ENCODE results near the gene SGO2. TPM values are rescaled to one million over a fixed set of nuclear protein-coding genes. Genes with fewer than 3 reads are reported as not detected.

SGO2 gene
- total RNA-seq, 4 donors from 2014 or later = 0.71 to 2.5 (median 1.9) TPM

- TF ChIP-seq EP300 (IDR thresholded peaks at IDR 0.05) = no peak
- no peak for TF ChIP-seq POLR2A (IDR thresholded peaks at IDR 0.05; ENCODE audit: low read depth)
- TF ChIP-seq POLR2AphosphoS5 (IDR thresholded peaks at IDR 0.05) = no peak
- TF ChIP-seq, protein P1, sequence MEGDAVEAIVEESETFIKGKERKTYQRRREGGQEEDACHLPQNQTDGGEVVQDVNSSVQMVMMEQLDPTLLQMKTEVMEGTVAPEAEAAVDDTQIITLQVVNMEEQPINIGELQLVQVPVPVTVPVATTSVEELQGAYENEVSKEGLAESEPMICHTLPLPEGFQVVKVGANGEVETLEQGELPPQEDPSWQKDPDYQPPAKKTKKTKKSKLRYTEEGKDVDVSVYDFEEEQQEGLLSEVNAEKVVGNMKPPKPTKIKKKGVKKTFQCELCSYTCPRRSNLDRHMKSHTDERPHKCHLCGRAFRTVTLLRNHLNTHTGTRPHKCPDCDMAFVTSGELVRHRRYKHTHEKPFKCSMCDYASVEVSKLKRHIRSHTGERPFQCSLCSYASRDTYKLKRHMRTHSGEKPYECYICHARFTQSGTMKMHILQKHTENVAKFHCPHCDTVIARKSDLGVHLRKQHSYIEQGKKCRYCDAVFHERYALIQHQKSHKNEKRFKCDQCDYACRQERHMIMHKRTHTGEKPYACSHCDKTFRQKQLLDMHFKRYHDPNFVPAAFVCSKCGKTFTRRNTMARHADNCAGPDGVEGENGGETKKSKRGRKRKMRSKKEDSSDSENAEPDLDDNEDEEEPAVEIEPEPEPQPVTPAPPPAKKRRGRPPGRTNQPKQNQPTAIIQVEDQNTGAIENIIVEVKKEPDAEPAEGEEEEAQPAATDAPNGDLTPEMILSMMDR (IDR thresholded peaks at IDR 0.05) = no peak
- Histone ChIP-seq H3K4me1 (peaks cover 0 to 16% (median 0%) of the 10 kb centered on the region in 4 donors), H3K27me3 (no peaks in the 10 kb centered on the region), H3K36me3 (peaks cover 0 to 23% (median 12%) of the 10 kb centered on the region in 4 donors), H3K27ac (replicated peaks in 1 of 4) (no peak overlapping the region), H3K4me3 (no peak overlapping the region), H3K9me3 (no peaks in the 10 kb centered on the region)
- no peak for DNase-seq (ENCODE audit: extremely low spot score)
- intact Hi-C loops (cut with DNase I) = loop anchor here (2.0 kb wide), 1 partner anchor 501 kb away; no protein-coding TSS in a partner anchor
These were observed 43.8 kb upstream of the SGO2 start for GRCh38 chr2:200482194-200482593.

- no peaks in the 10 kb centered on the region for H3K9me3 ChIP-seq
- no peak for TF ChIP-seq EP300 (IDR thresholded peaks at IDR 0.05)
- no peak for TF ChIP-seq POLR2A (IDR thresholded peaks at IDR 0.05; ENCODE audit: low read depth)
- TF ChIP-seq, protein P1 (IDR thresholded peaks at IDR 0.05) = peak in 1 of 3 experiments; percentile 8
- no peak for TF ChIP-seq POLR2AphosphoS5 (IDR thresholded peaks at IDR 0.05)
- H3K4me3 ChIP-seq = no peak overlapping the region
- DNase-seq (ENCODE audit: extremely low spot score) = no peak
- peaks cover 0 to 15% (median 0%) of the 10 kb centered on the region in 4 donors for H3K4me1 ChIP-seq
- H3K27ac ChIP-seq (replicated peaks in 1 of 4) = no peak overlapping the region
- intact Hi-C loops (cut with DNase I) = loop anchor here (2.0 kb wide), 1 partner anchor 503 kb away; no protein-coding TSS in a partner anchor
- peaks cover 0 to 9% (median 5%) of the 10 kb centered on the region in 4 donors for H3K36me3 ChIP-seq
- 60% methylated on average over 4 of the region's 4 CpGs for WGBS
- no peaks in the 10 kb centered on the region for H3K27me3 ChIP-seq
These were observed 42.2 kb upstream of the SGO2 start for GRCh38 chr2:200483729-200484198.

DNA sequence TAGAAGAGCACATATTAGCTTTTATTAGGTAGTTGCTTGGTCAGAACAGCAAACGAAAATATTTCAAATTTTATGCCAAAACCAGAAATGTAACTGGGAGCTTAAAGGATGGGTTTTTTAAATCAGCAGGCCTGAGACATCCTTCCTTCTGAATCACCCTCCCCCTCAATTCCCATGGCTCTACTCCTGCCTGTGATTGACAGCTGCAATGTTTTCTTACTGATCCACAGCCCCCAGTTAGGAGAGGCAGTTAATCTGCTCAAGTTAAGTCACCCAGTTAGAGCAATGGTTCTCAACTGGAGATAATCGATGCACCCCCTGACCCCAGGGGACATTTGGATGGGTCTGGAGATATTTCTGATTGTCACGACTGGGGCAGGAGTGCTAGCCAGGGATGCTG is 41.1 kb upstream of the SGO2 start:
- intact Hi-C loops (cut with DNase I) = no loop called here
- TF ChIP-seq POLR2AphosphoS5 (IDR thresholded peaks at IDR 0.05) = no peak
- TF ChIP-seq EP300 (IDR thresholded peaks at IDR 0.05) = no peak
- no peak for TF ChIP-seq POLR2A (IDR thresholded peaks at IDR 0.05; ENCODE audit: low read depth)
- TF ChIP-seq, protein P1 (IDR thresholded peaks at IDR 0.05) = no peak
- Histone ChIP-seq H3K4me1 (peaks cover 0 to 4% (median 0%) of the 10 kb centered on the region in 4 donors), H3K4me3 (no peak overlapping the region), H3K36me3 (peaks cover 4 to 11% (median 8%) of the 10 kb centered on the region in 4 donors), H3K27me3 (no peaks in the 10 kb centered on the region), H3K9me3 (no peaks in the 10 kb centered on the region), H3K27ac (replicated peaks in 1 of 4) (no peak overlapping the region)
- no peak for DNase-seq (ENCODE audit: extremely low spot score)
- 81% methylated on average over 3 of the region's 3 CpGs for WGBS

- DNase-seq (ENCODE audit: extremely low spot score) = no peak
- 78% methylated on average over 2 of the region's 2 CpGs for WGBS
- intact Hi-C loops (cut with DNase I) = no loop called here
- Histone ChIP-seq H3K9me3 (no peaks in the 10 kb centered on the region), H3K27me3 (no peaks in the 10 kb centered on the region), H3K4me3 (no peak overlapping the region), H3K27ac (replicated peaks in 1 of 4) (no peak overlapping the region), H3K36me3 (peaks cover 13 to 26% (median 23%) of the 10 kb centered on the region in 4 donors), H3K4me1 (peaks cover 0 to under 1% (median 0%) of the 10 kb centered on the region in 4 donors)
- TF ChIP-seq POLR2AphosphoS5 (IDR thresholded peaks at IDR 0.05) = no peak
- TF ChIP-seq EP300 (IDR thresholded peaks at IDR 0.05) = no peak
- TF ChIP-seq POLR2A (IDR thresholded peaks at IDR 0.05; ENCODE audit: low read depth) = no peak
- TF ChIP-seq, protein P1 (IDR thresholded peaks at IDR 0.05) = no peak
These were observed 39.5 kb upstream of the SGO2 start for GRCh38 chr2:200486529-200486928.

GRCh38 chr2:200488169-200488568 is 37.8 kb upstream of the SGO2 start:
- H3K9me3 ChIP-seq = no peaks in the 10 kb centered on the region
- H3K27ac ChIP-seq (replicated peaks in 1 of 4) = no peak overlapping the region
- no peak overlapping the region for H3K4me3 ChIP-seq
- H3K27me3 ChIP-seq = no peaks in the 10 kb centered on the region
- DNase-seq (ENCODE audit: extremely low spot score) = no peak
- intact Hi-C loops (cut with DNase I) = no loop called here
- peaks cover 13 to 43% (median 39%) of the 10 kb centered on the region in 4 donors for H3K36me3 ChIP-seq
- H3K4me1 ChIP-seq = no peaks in the 10 kb centered on the region
- WGBS = 76% methylated on average over 4 of the region's 4 CpGs
- TF ChIP-seq, protein P1 (IDR thresholded peaks at IDR 0.05) = no peak
- no peak for TF ChIP-seq EP300 (IDR thresholded peaks at IDR 0.05)
- no peak for TF ChIP-seq POLR2AphosphoS5 (IDR thresholded peaks at IDR 0.05)
- TF ChIP-seq POLR2A (IDR thresholded peaks at IDR 0.05; ENCODE audit: low read depth) = no peak
